HUES48 (cell line): ENCODE data around the gene DAGLA.

Experiments used
- H3K27ac ChIP-seq: one replicate; pipeline ENCODE4 v1.7.0; 2013; ENCODE audit warnings: low read depth, low read length, inconsistent platforms
- H3K27me3 ChIP-seq: 2 replicates; pipeline ENCODE4 v1.6.1; 2013; ENCODE audit warnings: mild to moderate bottlenecking, low read length; ENCODE audit not compliant: control insufficient read depth, insufficient read depth
- H3K36me3 ChIP-seq: 2 replicates; pipeline ENCODE4 v1.6.1; 2013; ENCODE audit warnings: low read length; ENCODE audit not compliant: control insufficient read depth, insufficient read depth
- H3K4me1 ChIP-seq: 2 replicates; pipeline ENCODE4 v1.6.1; 2013; ENCODE audit warnings: mild to moderate bottlenecking, low read length; ENCODE audit not compliant: control insufficient read depth, insufficient read depth
- H3K4me3 ChIP-seq: 2 replicates; pipeline ENCODE4 v1.5.1; 2013; ENCODE audit warnings: mild to moderate bottlenecking, low read depth, low read length
- H3K9ac ChIP-seq: 2 replicates; pipeline ENCODE4 v1.6.1; 2013; ENCODE audit warnings: mild to moderate bottlenecking, low read depth, low read length, moderate library complexity
- H3K9me3 ChIP-seq: 2 replicates; pipeline ENCODE4 v1.6.1; 2013; ENCODE audit warnings: low read length; ENCODE audit not compliant: control insufficient read depth, insufficient read depth

Gene DAGLA

DNA sequence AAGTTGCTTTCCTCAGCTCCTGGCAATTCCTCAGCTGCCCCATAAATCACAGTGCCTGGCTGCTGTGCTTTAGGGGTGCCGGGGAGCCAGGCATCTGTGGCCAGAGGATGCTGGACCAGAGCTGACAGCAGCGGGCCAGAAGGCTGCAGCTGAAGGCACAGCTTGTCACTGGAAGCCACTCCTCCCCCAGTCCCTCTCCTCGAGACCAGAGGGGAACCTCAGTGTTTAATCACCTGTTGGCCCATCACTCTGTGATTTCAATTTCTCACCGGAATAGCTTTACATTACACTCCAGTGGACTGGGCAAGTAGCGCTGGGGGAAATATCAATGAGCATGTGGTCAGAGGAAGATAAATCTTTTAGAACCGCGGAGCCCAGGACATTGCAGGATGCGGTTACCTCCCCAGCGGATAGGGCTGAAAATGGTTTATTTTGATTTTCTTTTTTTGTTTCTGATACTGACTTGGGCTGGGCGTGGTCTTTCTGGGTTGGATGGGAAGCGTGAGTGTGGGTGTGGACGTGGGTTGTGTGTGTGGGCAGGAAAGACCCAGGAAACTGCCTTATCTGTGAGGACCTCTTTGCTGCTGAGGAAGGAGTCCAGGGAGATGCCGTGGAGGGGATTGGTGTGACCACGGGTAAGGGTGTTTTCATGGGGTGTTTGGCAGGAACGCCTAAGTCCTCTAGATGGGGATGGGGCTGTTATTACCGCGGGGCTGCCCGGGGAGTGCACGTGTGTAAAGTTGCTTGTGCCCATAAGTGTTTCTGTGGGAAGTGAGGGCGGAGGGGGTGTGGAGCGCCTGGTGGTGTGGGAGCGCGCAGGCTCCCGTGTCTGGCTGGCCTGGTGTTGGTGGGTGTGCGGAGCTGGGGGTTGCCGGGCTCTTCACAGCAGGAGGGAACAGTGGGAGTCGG is 4.0 kb downstream of the DAGLA start:
- no peak overlapping the region for H3K27ac ChIP-seq
- no peaks in the 10 kb centered on the region for H3K36me3 ChIP-seq
- H3K9ac ChIP-seq: no peak overlapping the region
- H3K9me3 ChIP-seq: no peaks in the 10 kb centered on the region
- peaks cover 6% of the 10 kb centered on the region; the same call in 1 of the 2 replicates for H3K4me1 ChIP-seq
- H3K4me3 ChIP-seq: no peak overlapping the region
- peaks cover 18% of the 10 kb centered on the region for H3K27me3 ChIP-seq

DNA sequence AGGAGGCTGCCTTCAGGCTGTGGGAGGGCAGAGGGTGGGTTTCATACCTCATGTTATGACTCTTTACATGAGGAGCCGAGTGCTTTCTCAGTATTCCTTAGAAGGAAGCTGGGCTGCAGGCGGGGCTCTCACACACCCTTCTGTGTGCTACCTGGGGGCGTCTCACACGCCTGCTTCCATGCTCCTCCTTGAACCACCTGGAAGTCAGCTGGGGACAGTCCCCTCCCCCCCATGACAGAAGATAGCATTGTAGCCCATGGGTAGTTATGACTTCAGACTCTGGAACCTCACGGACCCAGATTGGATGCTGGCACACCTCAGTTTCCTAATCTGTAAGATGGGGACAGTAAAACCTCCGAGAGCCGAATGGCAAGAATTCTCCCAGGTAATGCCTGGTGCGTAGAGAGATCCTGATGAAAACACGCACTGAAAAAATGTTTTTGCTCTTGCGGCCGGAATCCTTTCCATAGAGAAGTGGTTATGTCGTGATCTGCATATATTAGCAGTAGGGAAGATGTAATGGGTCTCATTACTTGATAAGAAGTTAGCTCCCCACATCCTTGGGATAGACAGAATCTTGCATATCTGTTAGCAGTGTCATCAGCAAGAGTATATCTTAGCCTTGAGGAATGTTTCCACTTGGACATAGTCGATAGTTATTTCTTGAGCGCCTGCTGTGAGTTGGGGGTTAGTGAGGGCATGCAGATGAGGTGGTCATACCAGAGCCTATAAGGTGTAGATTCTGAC is 4.9 kb downstream of the DAGLA start:
- H3K27ac ChIP-seq: no peak overlapping the region
- H3K9me3 ChIP-seq: no peaks in the 10 kb centered on the region
- no peak overlapping the region for H3K4me3 ChIP-seq
- no peak overlapping the region for H3K9ac ChIP-seq
- peaks cover 18% of the 10 kb centered on the region for H3K27me3 ChIP-seq
- H3K36me3 ChIP-seq: no peaks in the 10 kb centered on the region
- H3K4me1 ChIP-seq: peaks cover 6% of the 10 kb centered on the region; the same call in 1 of the 2 replicates

DNA sequence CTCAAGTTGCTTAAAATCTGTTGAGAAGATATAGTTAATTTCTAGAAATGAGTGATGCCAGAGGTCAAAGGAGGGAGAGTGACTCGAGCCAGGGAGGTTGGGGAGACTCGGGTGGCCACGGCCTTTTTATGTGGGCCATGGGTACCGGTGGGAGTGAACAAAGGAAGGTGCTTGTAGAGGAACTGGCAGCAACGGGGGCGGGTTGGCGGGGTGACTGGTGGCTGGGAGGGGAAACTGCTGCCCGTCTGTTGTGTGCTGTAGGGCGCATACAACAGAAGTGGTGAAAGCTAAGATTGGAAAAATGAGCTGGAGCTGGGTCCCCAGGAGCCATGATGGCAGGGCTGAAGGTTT is 5.4 kb downstream of the DAGLA start:
- Histone ChIP-seq H3K27ac (no peak overlapping the region), H3K9ac (no peak overlapping the region), H3K4me1 (peaks cover 6% of the 10 kb centered on the region; the same call in 1 of the 2 replicates), H3K9me3 (no peaks in the 10 kb centered on the region), H3K27me3 (peaks cover 16% of the 10 kb centered on the region), H3K36me3 (no peaks in the 10 kb centered on the region), H3K4me3 (no peak overlapping the region)

DNA sequence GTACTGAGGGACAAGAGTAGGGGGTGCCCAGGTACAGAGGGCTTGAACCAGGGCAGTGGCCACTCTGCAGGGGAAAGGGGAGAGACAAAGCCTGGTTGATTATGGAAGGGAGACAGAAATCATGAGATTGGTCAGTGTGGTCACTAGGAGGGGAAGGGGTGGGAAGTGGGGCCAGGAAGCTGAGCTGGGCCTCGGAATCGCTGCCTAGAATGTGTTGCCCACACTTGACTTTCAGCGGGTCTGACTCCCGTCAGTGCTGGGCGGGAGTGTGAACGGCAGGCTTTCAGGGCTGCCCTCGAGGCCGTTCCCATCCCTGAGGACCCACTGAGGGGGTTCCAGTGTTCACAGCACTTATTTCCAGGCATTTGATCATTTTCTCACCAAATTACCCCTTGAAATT is 5.9 kb downstream of the DAGLA start:
- Histone ChIP-seq H3K27ac (no peak overlapping the region), H3K9me3 (no peaks in the 10 kb centered on the region), H3K36me3 (no peaks in the 10 kb centered on the region), H3K9ac (no peak overlapping the region), H3K4me1 (peaks cover 7% of the 10 kb centered on the region), H3K27me3 (peaks cover 11% of the 10 kb centered on the region), H3K4me3 (no peak overlapping the region)

DNA sequence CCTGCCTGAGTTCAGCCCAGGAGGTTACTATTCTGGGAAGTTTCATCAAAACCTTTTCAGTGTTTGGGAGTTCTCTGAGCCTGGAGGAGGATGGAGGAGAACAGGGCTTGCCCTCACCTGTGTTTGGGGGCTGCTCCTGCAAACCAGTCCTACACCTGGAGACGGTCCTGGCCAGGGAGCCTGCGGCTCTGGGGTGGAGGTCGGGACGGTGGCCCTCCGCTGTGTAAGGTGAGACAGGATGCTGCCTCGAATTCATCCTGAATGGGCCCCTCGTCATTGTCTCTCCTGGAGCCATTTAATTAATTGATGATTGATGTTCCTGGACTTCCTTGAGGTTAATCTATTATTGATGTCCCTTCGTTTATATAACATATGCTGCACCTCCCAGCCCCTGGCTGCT is 6.3 kb downstream of the DAGLA start:
- Histone ChIP-seq H3K27me3 (peaks cover 7% of the 10 kb centered on the region; the same call in 1 of the 2 replicates), H3K9ac (no peak overlapping the region), H3K4me3 (no peak overlapping the region), H3K4me1 (peaks cover 11% of the 10 kb centered on the region), H3K27ac (no peak overlapping the region), H3K9me3 (no peaks in the 10 kb centered on the region), H3K36me3 (no peaks in the 10 kb centered on the region)

DNA sequence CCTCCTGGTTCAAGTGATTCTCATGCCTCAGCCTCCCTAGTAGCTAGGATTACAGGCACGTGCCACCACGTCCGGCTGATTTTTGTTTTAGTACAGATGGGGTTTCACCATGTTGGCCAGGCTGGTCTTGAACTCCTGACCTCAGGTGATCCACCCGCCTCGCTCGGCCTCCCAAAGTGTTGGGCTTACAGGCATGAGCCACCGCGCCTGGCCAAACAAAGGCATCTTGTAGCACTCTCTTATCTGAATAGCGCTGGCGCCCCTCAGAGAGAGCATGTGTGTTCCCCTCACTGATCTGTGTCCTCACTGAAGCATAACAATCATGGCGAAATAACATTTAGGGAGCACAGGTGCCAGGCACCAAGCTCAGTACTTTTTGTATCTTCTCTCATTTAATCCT is 7.2 kb downstream of the DAGLA start:
- H3K4me3 ChIP-seq: no peak overlapping the region
- no peaks in the 10 kb centered on the region for H3K9me3 ChIP-seq
- no peak overlapping the region for H3K27ac ChIP-seq
- no peak overlapping the region for H3K9ac ChIP-seq
- no peaks in the 10 kb centered on the region for H3K36me3 ChIP-seq
- H3K4me1 ChIP-seq: peaks cover 16% of the 10 kb centered on the region
- no peaks in the 10 kb centered on the region for H3K27me3 ChIP-seq

DNA sequence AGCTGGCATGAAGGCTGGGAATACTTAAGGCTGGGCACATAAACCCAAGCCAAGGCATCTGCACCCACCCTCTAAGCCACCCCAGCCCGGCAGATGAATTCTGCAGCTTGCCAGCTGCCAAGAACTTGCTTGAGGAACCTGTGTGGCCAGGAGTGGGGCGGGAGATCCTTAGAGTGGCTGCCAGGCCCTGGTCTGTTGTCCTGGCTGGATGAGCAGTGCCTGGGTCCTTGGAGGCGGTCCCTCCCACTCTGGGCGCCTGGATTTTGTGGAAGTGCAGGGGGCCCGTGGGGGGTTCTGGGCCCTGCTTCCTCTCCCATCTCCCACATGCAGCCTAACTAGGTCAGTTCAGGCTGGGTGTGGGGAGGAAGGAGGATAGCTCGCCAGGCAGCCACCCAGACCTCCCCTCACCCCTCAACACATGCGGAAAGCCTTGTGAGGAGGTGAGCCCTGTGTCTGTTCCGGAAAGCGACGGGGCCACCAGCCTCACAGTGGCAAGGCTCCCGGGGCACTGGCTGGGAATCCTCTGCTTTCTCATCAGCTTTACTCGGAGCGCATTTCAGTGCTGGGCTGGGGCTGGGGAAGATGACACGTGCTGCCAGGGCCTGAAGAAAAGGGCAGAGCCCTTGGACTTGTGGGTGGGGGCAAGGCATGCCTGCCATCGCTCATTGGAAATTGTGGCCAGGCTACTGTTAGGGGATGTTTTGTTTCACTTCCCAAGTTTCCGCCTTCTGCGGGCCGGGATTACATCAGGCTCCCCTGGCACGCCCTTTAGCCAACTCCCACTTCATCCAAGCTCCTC is 8.4 kb downstream of the DAGLA start:
- Histone ChIP-seq H3K27ac (no peak overlapping the region), H3K4me1 (peaks cover 13% of the 10 kb centered on the region), H3K9me3 (no peaks in the 10 kb centered on the region), H3K4me3 (no peak overlapping the region), H3K36me3 (no peaks in the 10 kb centered on the region), H3K27me3 (no peaks in the 10 kb centered on the region), H3K9ac (no peak overlapping the region)

DNA sequence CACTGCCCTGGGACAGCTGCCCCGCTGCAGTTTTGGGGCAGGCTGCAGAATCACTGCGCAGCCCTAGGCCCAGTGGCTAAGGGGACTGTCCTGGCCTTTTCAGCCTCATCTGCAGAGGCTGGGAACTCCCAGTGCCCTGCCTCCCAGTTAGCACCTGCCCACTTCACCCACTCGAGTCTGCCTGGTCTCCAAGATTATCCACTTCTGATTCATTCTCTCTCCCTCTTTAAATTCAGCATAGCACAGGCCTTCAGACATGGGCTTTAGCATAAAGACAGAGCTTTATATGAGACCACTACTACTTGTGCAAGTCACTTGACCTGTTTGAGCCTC is 8.9 kb downstream of the DAGLA start:
- H3K4me1 ChIP-seq: peaks cover 14% of the 10 kb centered on the region
- no peak overlapping the region for H3K4me3 ChIP-seq
- no peaks in the 10 kb centered on the region for H3K36me3 ChIP-seq
- H3K27me3 ChIP-seq: no peaks in the 10 kb centered on the region
- H3K27ac ChIP-seq: no peak overlapping the region
- H3K9me3 ChIP-seq: no peaks in the 10 kb centered on the region
- H3K9ac ChIP-seq: no peak overlapping the region

DNA sequence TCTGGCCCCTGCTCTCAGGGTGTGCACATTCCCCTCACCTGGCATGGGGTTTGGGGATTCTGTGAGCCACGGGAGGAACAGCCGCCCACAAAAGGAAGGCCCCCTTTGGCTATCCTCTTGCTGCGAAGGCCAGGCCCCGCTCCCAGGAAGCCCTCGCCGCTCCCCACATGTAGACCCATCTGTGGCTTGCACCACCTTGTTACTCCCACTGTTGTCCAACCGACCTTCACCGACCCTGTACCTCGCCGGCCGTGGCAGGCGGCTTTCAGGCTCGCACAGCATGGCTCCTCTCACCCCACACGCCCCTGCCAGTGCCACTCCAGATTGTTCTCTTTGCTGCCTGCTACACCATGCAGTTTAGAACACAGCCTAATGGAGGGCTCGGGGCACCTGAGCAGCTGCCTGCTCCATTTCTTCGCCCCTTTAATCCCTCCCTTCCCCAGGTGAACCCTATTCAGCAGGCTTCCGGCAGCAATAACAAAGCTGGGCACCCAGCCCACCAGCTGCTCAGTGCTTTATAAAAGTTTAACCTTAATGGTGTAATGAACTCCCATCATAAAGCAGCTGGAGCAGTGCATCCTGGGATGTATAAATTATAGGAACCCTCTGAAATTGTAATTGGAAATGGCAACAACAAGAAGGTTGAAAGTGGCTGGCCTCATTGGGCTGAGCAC is 10.7 kb downstream of the DAGLA start:
- H3K4me1 ChIP-seq: peaks cover 31% of the 10 kb centered on the region
- H3K27ac ChIP-seq: no peak overlapping the region
- H3K4me3 ChIP-seq: no peak overlapping the region
- no peak overlapping the region for H3K9ac ChIP-seq
- H3K9me3 ChIP-seq: no peaks in the 10 kb centered on the region
- H3K27me3 ChIP-seq: no peaks in the 10 kb centered on the region
- H3K36me3 ChIP-seq: no peaks in the 10 kb centered on the region

DNA sequence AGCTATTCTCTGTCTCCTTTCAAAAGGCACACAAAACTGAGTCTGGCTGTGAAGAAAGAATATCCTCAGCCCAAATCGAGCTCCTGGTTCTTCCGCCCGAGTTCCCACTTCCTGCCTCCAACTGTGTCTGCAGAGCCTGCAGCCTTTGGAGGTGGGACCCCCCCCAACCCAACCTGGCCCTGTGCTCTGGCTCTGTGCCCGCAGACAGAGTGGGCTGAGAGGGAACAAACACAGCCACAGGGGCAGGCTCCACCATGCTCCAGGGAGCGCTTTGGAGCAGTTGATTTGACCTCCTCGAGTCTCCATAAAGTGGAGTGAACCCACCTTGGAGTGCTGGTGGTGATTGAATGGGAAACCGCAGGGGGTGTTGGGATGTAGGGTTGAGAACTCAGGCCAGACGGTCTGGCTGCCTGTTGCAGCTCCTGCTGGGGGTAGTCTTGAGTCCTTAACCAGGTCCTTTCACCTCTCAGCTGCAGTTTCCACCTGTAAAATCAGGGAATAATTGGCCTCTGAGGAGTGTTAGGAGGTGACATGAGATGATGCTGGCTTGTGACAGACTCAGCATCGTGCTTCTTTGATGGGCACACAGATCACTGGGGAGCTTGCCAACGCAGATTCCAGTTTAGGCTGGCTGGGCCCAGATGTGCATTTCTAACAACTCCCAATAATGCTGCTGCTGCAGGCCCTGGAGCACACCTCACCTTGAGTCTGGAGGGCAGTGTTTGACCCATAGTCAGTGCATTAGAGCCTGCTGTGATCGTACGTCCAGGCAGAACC is 11.4 kb downstream of the DAGLA start:
- Histone ChIP-seq H3K36me3 (no peaks in the 10 kb centered on the region), H3K4me1 (peaks cover 36% of the 10 kb centered on the region), H3K4me3 (no peak overlapping the region), H3K9me3 (no peaks in the 10 kb centered on the region), H3K27me3 (no peaks in the 10 kb centered on the region), H3K27ac (peak overlapping the region; percentile 18), H3K9ac (no peak overlapping the region)
